NB4 (cell line): ENCODE data around the gene ARSI.

Source experiments
- POLR2A ChIP-seq: IDR thresholded peaks from 2 replicates; pipeline ENCODE4 v1.6.1; 2011; ENCODE audit warnings: mild to moderate bottlenecking; ENCODE audit not compliant: insufficient read length; ENCODE audit errors: extremely low read depth
- TF ChIP-seq, protein P1 (sequence below): IDR thresholded peaks from 2 replicates; pipeline ENCODE4 v1.6.1; 2011; ENCODE audit warnings: low read depth, low read length
- TF ChIP-seq, protein P2 (sequence below): IDR thresholded peaks from one replicate; pipeline ENCODE4 v1.5.1; 2012; ENCODE audit warnings: low read depth, low read length

DNA sequence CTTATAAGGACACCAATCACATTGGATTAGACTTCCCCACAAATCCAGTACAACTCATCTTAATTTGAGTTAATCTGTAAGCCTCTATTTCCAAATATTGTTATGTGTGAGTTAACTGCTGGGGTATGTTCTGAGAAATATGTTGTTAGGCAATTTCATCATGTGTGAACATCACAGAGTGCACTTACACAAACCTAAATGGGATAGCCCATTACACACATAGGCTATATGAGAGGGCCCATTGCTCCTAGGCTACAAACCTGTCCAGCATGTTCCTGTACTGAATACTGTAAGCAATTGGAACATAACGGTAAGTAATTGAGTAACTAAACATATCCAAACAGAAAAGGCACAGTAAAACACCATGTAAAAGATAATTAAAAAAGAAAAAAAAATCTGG, 19.1 kb upstream of the ARSI start:
- TF ChIP-seq, protein P1, sequence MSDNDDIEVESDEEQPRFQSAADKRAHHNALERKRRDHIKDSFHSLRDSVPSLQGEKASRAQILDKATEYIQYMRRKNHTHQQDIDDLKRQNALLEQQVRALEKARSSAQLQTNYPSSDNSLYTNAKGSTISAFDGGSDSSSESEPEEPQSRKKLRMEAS, result no peak
- TF ChIP-seq, protein P2, sequence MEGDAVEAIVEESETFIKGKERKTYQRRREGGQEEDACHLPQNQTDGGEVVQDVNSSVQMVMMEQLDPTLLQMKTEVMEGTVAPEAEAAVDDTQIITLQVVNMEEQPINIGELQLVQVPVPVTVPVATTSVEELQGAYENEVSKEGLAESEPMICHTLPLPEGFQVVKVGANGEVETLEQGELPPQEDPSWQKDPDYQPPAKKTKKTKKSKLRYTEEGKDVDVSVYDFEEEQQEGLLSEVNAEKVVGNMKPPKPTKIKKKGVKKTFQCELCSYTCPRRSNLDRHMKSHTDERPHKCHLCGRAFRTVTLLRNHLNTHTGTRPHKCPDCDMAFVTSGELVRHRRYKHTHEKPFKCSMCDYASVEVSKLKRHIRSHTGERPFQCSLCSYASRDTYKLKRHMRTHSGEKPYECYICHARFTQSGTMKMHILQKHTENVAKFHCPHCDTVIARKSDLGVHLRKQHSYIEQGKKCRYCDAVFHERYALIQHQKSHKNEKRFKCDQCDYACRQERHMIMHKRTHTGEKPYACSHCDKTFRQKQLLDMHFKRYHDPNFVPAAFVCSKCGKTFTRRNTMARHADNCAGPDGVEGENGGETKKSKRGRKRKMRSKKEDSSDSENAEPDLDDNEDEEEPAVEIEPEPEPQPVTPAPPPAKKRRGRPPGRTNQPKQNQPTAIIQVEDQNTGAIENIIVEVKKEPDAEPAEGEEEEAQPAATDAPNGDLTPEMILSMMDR, result no peak
- TF ChIP-seq POLR2A, result no peak
